H9 (cell line): ENCODE data around the gene RNF213. TPM values are rescaled to one million over a fixed set of nuclear protein-coding genes. Genes with fewer than 3 reads are reported as not detected.

Experiments used
- DNase-seq: peaks from one replicate; pipeline ENCODE4 v3.0.0-alpha.2; 2017
- H2AFZ ChIP-seq: one replicate; pipeline ENCODE4 v1.6.1; 2013; ENCODE audit warnings: mild to moderate bottlenecking, low read length, control low read depth, moderate library complexity
- H2AK5ac ChIP-seq: 2 replicates; pipeline ENCODE4 v1.6.1; 2013; ENCODE audit warnings: low read length, control low read depth, mixed read lengths; ENCODE audit not compliant: insufficient read length
- H2BK120ac ChIP-seq: one replicate; pipeline ENCODE4 v1.6.1; 2013; ENCODE audit warnings: low read depth, mild to moderate bottlenecking, low read length, control low read depth, inconsistent platforms; ENCODE audit not compliant: poor library complexity, severe bottlenecking
- H2BK12ac ChIP-seq: 2 replicates; pipeline ENCODE4 v1.6.1; 2013; ENCODE audit warnings: low read length, control low read depth, mixed read lengths, low read depth; ENCODE audit not compliant: insufficient read length
- H2BK15ac ChIP-seq: 2 replicates; pipeline ENCODE4 v1.6.1; 2013; ENCODE audit warnings: low read depth, low read length, control low read depth
- H2BK20ac ChIP-seq: one replicate; pipeline ENCODE4 v1.6.1; 2013; ENCODE audit warnings: low read depth, mild to moderate bottlenecking, low read length, control low read depth, inconsistent platforms; ENCODE audit not compliant: poor library complexity, severe bottlenecking
- H2BK5ac ChIP-seq: 2 replicates; pipeline ENCODE4 v1.6.1; 2013; ENCODE audit warnings: low read length, control low read depth, mixed read lengths; ENCODE audit not compliant: insufficient read length
- H3K14ac ChIP-seq: 2 replicates; pipeline ENCODE4 v1.6.1; 2013; ENCODE audit warnings: low read length, control low read depth; ENCODE audit not compliant: insufficient read depth
- H3K18ac ChIP-seq: 2 replicates; pipeline ENCODE4 v1.6.1; 2013; ENCODE audit warnings: low read depth, mild to moderate bottlenecking, mixed read lengths, low read length, control low read depth; ENCODE audit not compliant: insufficient read length
- H3K23ac ChIP-seq: 2 replicates; pipeline ENCODE4 v1.6.1; 2013; ENCODE audit warnings: low read length, control low read depth, mixed read lengths, low read depth; ENCODE audit not compliant: insufficient read length
- H3K23me2 ChIP-seq: 2 replicates; pipeline ENCODE4 v1.6.1; 2013; ENCODE audit warnings: low read depth, mild to moderate bottlenecking, mixed read lengths, low read length, control low read depth; ENCODE audit not compliant: insufficient read length, poor library complexity, severe bottlenecking
- H3K27ac ChIP-seq: 2 replicates; pipeline ENCODE4 v1.5.1; 2013; ENCODE audit warnings: low read length, control low read depth, mixed read lengths, low read depth; ENCODE audit not compliant: insufficient read length
- H3K27me3 ChIP-seq: 2 replicates; pipeline ENCODE4 v1.6.1; 2013; ENCODE audit warnings: low read length, control low read depth, inconsistent platforms; ENCODE audit not compliant: insufficient read depth
- H3K4ac ChIP-seq: 2 replicates; pipeline ENCODE4 v1.6.1; 2013; ENCODE audit warnings: low read depth, mild to moderate bottlenecking, control low read depth, inconsistent platforms, low read length, moderate library complexity
- H3K4me1 ChIP-seq: 2 replicates; pipeline ENCODE4 v1.6.1; 2013; ENCODE audit warnings: low read length, control low read depth, inconsistent platforms; ENCODE audit not compliant: insufficient read depth
- H3K4me2 ChIP-seq: 2 replicates; pipeline ENCODE4 v1.6.1; 2013; ENCODE audit warnings: low read length, control low read depth, mixed read lengths; ENCODE audit not compliant: insufficient read length, insufficient read depth
- H3K56ac ChIP-seq: 2 replicates; pipeline ENCODE4 v1.6.1; 2013; ENCODE audit warnings: low read depth, mild to moderate bottlenecking, mixed read lengths, low read length, control low read depth; ENCODE audit not compliant: insufficient read length
- H3K79me1 ChIP-seq: 2 replicates; pipeline ENCODE4 v1.6.1; 2013; ENCODE audit warnings: low read depth, mild to moderate bottlenecking, moderate library complexity, low read length, control low read depth, inconsistent platforms; ENCODE audit not compliant: insufficient read depth, poor library complexity, severe bottlenecking
- H3K79me2 ChIP-seq: 2 replicates; pipeline ENCODE4 v1.6.1; 2013; ENCODE audit warnings: low read length, control low read depth, inconsistent platforms; ENCODE audit not compliant: insufficient read depth
- H3K9ac ChIP-seq: 2 replicates; pipeline ENCODE4 v1.6.1; 2013; ENCODE audit warnings: low read length, control low read depth, mixed read lengths; ENCODE audit not compliant: insufficient read length; ENCODE audit errors: extremely low read depth
- H3K9me3 ChIP-seq: one replicate; pipeline ENCODE4 v1.6.1; 2013; ENCODE audit warnings: low read depth, low read length, inconsistent platforms; ENCODE audit not compliant: control insufficient read depth
- H3T11ph ChIP-seq: one replicate; pipeline ENCODE4 v1.6.1; 2013; ENCODE audit warnings: mild to moderate bottlenecking, low read length, control low read depth, inconsistent platforms
- H4K20me1 ChIP-seq: one replicate; pipeline ENCODE4 v1.6.1; 2013; ENCODE audit not compliant: control insufficient read depth, insufficient read length, insufficient read depth
- H4K5ac ChIP-seq: 2 replicates; pipeline ENCODE4 v1.6.1; 2013; ENCODE audit warnings: low read depth, mild to moderate bottlenecking, mixed read lengths, low read length, control low read depth; ENCODE audit not compliant: insufficient read length
- H4K8ac ChIP-seq: replicated peaks from 2 replicates; pipeline ENCODE4 v1.6.1; 2013; ENCODE audit warnings: low read length, control low read depth, mixed read lengths, low read depth; ENCODE audit not compliant: insufficient read length
- H4K91ac ChIP-seq: 2 replicates; pipeline ENCODE4 v1.6.1; 2013; ENCODE audit warnings: low read depth, mild to moderate bottlenecking, moderate library complexity, mixed read lengths, low read length, control low read depth; ENCODE audit not compliant: insufficient read length
- H3K27ac Mint-ChIP-seq, 3 experiments: 2 replicates in 2 of 3; 3 replicates in 1 of 3; pipeline ENCODE4 v1.8.0; 2020 to 2021; ENCODE audit warnings: mixed read lengths in 3 of 3, mild to moderate bottlenecking in 1 of 3, moderate library complexity in 1 of 3
- H3K27me3 Mint-ChIP-seq: 2 replicates; pipeline ENCODE4 v1.8.0; 2021; ENCODE audit warnings: low read depth, mild to moderate bottlenecking, moderate library complexity, mixed read lengths
- H3K36me3 Mint-ChIP-seq, 3 experiments: 2 replicates in 2 of 3; 3 replicates in 1 of 3; pipeline ENCODE4 v1.8.0; 2020 to 2021; ENCODE audit warnings: low read depth in 3 of 3, mixed read lengths in 3 of 3; ENCODE audit not compliant: insufficient read depth in 1 of 3
- H3K4me1 Mint-ChIP-seq, 2 experiments: 2 replicates each; pipeline ENCODE4 v1.8.0; 2020; ENCODE audit warnings: mixed read lengths in 2 of 2
- H3K4me3 Mint-ChIP-seq, 2 experiments: 2 replicates in 1 of 2; 3 replicates in 1 of 2; pipeline ENCODE4 v1.8.0; 2020 to 2021; ENCODE audit warnings: mild to moderate bottlenecking in 2 of 2, mixed read lengths in 2 of 2, moderate library complexity in 1 of 2
- H3K9me3 Mint-ChIP-seq, 2 experiments: 2 replicates in 1 of 2; 3 replicates in 1 of 2; pipeline ENCODE4 v1.8.0; 2020; ENCODE audit warnings: mild to moderate bottlenecking in 2 of 2, mixed read lengths in 2 of 2, moderate library complexity in 1 of 2
- WGBS: extraction: QIAGEN DNeasy Blood & Tissue Kit; methylation state at CpG from one replicate; pipeline ENCODE4 v1.1.7; 2013; ENCODE audit warnings: missing lambda C conversion rate, low lambda C conversion rate, mixed read lengths; ENCODE audit not compliant: insufficient read length; ENCODE audit errors: extremely low coverage; 5-methylcytosine and 5-hydroxymethylcytosine counted together
- total RNA-seq: library from RNA; stranded (reverse); gene quantifications from 2 replicates; pipeline ENCODE4 v1.2.1, GENCODE V29; 2021
- TF ChIP-seq, protein P1 (sequence below): fragments of 200-600 bp; sonication (generic); conservative IDR thresholded peaks from 3 replicates; pipeline ENCODE4 v1.8.0; 2021; ENCODE audit warnings: antibody characterized with exemption, mild to moderate bottlenecking

The RNF213 gene
- total RNA-seq, 1 experiment from 2014 or later, result 34.3 TPM

GRCh38 chr17:80322864-80323263 is 62.2 kb downstream of the RNF213 start:
- Histone ChIP-seq H3K4me2 (no peak overlapping the region), H4K8ac (no peak overlapping the region), H3K56ac (no peak overlapping the region), H2BK5ac (no peak overlapping the region), H3K23ac (no peak overlapping the region), H3K4me1 (no peaks in the 10 kb centered on the region), H2BK20ac (no peak overlapping the region), H4K20me1 (no peaks in the 10 kb centered on the region), H3K27ac (no peak overlapping the region), H2AK5ac (no peak overlapping the region), H3K23me2 (peaks cover 2% of the 10 kb centered on the region), H3K79me1 (no peaks in the 10 kb centered on the region), H3K27me3 (no peaks in the 10 kb centered on the region; the same call in 1 of the 2 replicates), H3K79me2 (no peaks in the 10 kb centered on the region), H3K9me3 (no peaks in the 10 kb centered on the region), H3T11ph (no peak overlapping the region), H3K9ac (no peak overlapping the region), H2BK120ac (no peak overlapping the region), H3K18ac (no peak overlapping the region), H4K91ac (no peak overlapping the region), H2AFZ (no peak overlapping the region), H2BK12ac (no peak overlapping the region), H2BK15ac (no peak overlapping the region; the same call in 1 of the 2 replicates), H3K14ac (no peak overlapping the region), H4K5ac (no peak overlapping the region), H3K4ac (no peak overlapping the region)
- DNase-seq, result no peak
- Mint-ChIP-seq H3K27me3 (no peaks in the 10 kb centered on the region; the same call in 1 of the 2 replicates), H3K9me3 (peaks cover 5 to 11% of the 10 kb centered on the region in 2 experiments; a peak in 4 of 5 replicates), H3K4me1 (no peaks in the 10 kb centered on the region), H3K27ac (no peak overlapping the region), H3K4me3 (no peak overlapping the region), H3K36me3 (peaks cover 37 to 69% (median 51%) of the 10 kb centered on the region in 3 experiments)
- TF ChIP-seq, protein P1, sequence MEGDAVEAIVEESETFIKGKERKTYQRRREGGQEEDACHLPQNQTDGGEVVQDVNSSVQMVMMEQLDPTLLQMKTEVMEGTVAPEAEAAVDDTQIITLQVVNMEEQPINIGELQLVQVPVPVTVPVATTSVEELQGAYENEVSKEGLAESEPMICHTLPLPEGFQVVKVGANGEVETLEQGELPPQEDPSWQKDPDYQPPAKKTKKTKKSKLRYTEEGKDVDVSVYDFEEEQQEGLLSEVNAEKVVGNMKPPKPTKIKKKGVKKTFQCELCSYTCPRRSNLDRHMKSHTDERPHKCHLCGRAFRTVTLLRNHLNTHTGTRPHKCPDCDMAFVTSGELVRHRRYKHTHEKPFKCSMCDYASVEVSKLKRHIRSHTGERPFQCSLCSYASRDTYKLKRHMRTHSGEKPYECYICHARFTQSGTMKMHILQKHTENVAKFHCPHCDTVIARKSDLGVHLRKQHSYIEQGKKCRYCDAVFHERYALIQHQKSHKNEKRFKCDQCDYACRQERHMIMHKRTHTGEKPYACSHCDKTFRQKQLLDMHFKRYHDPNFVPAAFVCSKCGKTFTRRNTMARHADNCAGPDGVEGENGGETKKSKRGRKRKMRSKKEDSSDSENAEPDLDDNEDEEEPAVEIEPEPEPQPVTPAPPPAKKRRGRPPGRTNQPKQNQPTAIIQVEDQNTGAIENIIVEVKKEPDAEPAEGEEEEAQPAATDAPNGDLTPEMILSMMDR, result no peak
- WGBS, result no CpG with 5 or more reads among the region's 1 CpG
